ENCODE results near the gene FAM163B. TPM values are rescaled to one million over a fixed set of nuclear protein-coding genes. Genes with fewer than 3 reads are reported as not detected.

Gene FAM163B
- total RNA-seq, 1 experiment from 2014 or later: not detected

GRCh38 chr9:133532937-133533668 is 76.1 kb downstream of the FAM163B start:
- POLR2A ChIA-PET: no interaction called here
- intact Hi-C loops (cut with micrococcal nuclease): loop anchor here (1.0 kb wide), 1 partner anchor 193 kb away; no protein-coding TSS in a partner anchor
- peaks cover 57% of the 10 kb centered on the region for H3K27me3 Mint-ChIP-seq (ENCODE audit: insufficient read depth, unreplicated experiment)
- DNase-seq (ENCODE audit: unreplicated experiment): peak; percentile 54
- CTCF ChIA-PET: interaction anchor here (0.6 to 0.9 kb wide), 5 partner anchors 27 to 990 kb away, joined by 3 to 5 read pairs (median 3); no protein-coding TSS in a partner anchor
- peak; percentile 39 for TF ChIP-seq CTCF (IDR thresholded peaks at IDR 0.05; ENCODE audit: unreplicated experiment)
- H3K36me3 Mint-ChIP-seq (ENCODE audit: insufficient read depth, unreplicated experiment): no peaks in the 10 kb centered on the region
- no peaks in the 10 kb centered on the region for H3K4me1 Mint-ChIP-seq (ENCODE audit: insufficient read depth, unreplicated experiment)
- no TSS peak for BruUV-seq (replicated peaks)
- no peak overlapping the region for H3K27ac Mint-ChIP-seq (ENCODE audit: low read depth, unreplicated experiment)
- no peak overlapping the region for H3K4me3 Mint-ChIP-seq (ENCODE audit: unreplicated experiment)
- H3K9me3 Mint-ChIP-seq (ENCODE audit: unreplicated experiment): no peaks in the 10 kb centered on the region

- intact Hi-C loops (cut with micrococcal nuclease): no loop called here
- Mint-ChIP-seq H3K9me3 (ENCODE audit: unreplicated experiment) (no peaks in the 10 kb centered on the region), H3K4me3 (ENCODE audit: unreplicated experiment) (no peak overlapping the region), H3K36me3 (ENCODE audit: insufficient read depth, unreplicated experiment) (no peaks in the 10 kb centered on the region), H3K27me3 (ENCODE audit: insufficient read depth, unreplicated experiment) (peaks cover 68% of the 10 kb centered on the region), H3K4me1 (ENCODE audit: insufficient read depth, unreplicated experiment) (no peaks in the 10 kb centered on the region), H3K27ac (ENCODE audit: low read depth, unreplicated experiment) (no peak overlapping the region)
- CTCF ChIA-PET: no interaction called here
- no peak for TF ChIP-seq CTCF (IDR thresholded peaks at IDR 0.05; ENCODE audit: unreplicated experiment)
- POLR2A ChIA-PET: no interaction called here
- no TSS peak for BruUV-seq (replicated peaks)
- no peak for DNase-seq (ENCODE audit: unreplicated experiment)
Measured at GRCh38 chr9:133531293-133531692, 77.9 kb downstream of the FAM163B start.

GRCh38 chr9:133529874-133530273 is 79.3 kb downstream of the FAM163B start:
- Mint-ChIP-seq H3K4me3 (ENCODE audit: unreplicated experiment) (no peak overlapping the region), H3K27me3 (ENCODE audit: insufficient read depth, unreplicated experiment) (peaks cover 78% of the 10 kb centered on the region), H3K36me3 (ENCODE audit: insufficient read depth, unreplicated experiment) (no peaks in the 10 kb centered on the region), H3K9me3 (ENCODE audit: unreplicated experiment) (no peaks in the 10 kb centered on the region), H3K27ac (ENCODE audit: low read depth, unreplicated experiment) (no peak overlapping the region), H3K4me1 (ENCODE audit: insufficient read depth, unreplicated experiment) (no peaks in the 10 kb centered on the region)
- POLR2A ChIA-PET: no interaction called here
- intact Hi-C loops (cut with micrococcal nuclease): no loop called here
- BruUV-seq (replicated peaks): no TSS peak
- no peak for DNase-seq (ENCODE audit: unreplicated experiment)
- TF ChIP-seq CTCF (IDR thresholded peaks at IDR 0.05; ENCODE audit: unreplicated experiment): no peak
- CTCF ChIA-PET: no interaction called here

GRCh38 chr9:133529457-133529856 is 79.7 kb downstream of the FAM163B start:
- Mint-ChIP-seq H3K4me1 (ENCODE audit: insufficient read depth, unreplicated experiment) (no peaks in the 10 kb centered on the region), H3K36me3 (ENCODE audit: insufficient read depth, unreplicated experiment) (no peaks in the 10 kb centered on the region), H3K4me3 (ENCODE audit: unreplicated experiment) (no peak overlapping the region), H3K27ac (ENCODE audit: low read depth, unreplicated experiment) (no peak overlapping the region), H3K27me3 (ENCODE audit: insufficient read depth, unreplicated experiment) (peaks cover 78% of the 10 kb centered on the region), H3K9me3 (ENCODE audit: unreplicated experiment) (no peaks in the 10 kb centered on the region)
- BruUV-seq (replicated peaks): no TSS peak
- DNase-seq (ENCODE audit: unreplicated experiment): no peak
- no peak for TF ChIP-seq CTCF (IDR thresholded peaks at IDR 0.05; ENCODE audit: unreplicated experiment)
- POLR2A ChIA-PET: no interaction called here
- CTCF ChIA-PET: no interaction called here
- intact Hi-C loops (cut with micrococcal nuclease): no loop called here
